Testis (tissue), 2 donors: ENCODE results near the gene PPARG.

ENCODE experiments used
- POLR2A ChIP-seq: fragments of 450-650 bp; IDR thresholded peaks from one replicate; pipeline ENCODE4 v1.6.1; 2017; ENCODE audit warnings: antibody characterized with exemption, mild to moderate bottlenecking, moderate library complexity
- TF ChIP-seq, protein P1 (sequence below), 3 experiments: fragments of 450-650 bp in 2 of 3; fragments of 200-600 bp in 1 of 3; sonication (generic) in 1 of 3; IDR thresholded peaks; one replicate each; pipeline ENCODE4 v1.5.1; 2016 to 2019; ENCODE audit warnings: antibody characterized with exemption in 3 of 3, mild to moderate bottlenecking in 2 of 3, moderate library complexity in 1 of 3

DNA sequence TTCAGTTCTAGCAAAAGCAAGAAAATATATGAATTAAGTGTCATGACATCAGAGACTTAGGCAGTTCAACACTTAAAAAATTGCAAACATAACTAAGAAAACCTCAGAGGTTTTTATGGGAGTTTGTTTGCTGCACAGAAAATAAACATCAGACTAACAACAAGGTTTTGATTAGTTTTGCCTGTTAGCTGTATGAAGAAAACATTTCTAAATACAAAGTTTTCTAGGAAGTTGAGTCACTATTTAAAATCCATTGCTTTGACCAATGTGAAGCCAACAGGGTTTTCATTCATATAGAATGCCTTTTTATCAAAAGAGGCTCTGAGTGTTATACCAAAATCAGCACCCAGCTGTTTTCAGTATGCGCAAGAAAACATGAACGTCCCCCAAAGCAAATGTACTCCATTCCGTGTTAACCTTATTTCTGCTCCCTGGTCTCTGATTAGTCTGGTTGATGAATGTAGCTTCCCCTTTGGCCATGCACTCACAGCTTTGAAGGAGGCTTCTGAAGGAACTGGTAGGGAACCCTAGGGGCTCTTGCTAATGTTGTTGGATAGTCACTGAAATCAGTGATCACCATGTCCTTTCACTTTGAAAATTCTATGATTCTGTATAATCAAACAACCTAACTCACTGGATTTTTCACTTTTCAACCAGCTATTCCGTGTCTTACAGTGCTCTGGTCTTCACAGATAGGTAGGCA lies 105.8 kb downstream of the PPARG start:
- TF ChIP-seq, protein P1, sequence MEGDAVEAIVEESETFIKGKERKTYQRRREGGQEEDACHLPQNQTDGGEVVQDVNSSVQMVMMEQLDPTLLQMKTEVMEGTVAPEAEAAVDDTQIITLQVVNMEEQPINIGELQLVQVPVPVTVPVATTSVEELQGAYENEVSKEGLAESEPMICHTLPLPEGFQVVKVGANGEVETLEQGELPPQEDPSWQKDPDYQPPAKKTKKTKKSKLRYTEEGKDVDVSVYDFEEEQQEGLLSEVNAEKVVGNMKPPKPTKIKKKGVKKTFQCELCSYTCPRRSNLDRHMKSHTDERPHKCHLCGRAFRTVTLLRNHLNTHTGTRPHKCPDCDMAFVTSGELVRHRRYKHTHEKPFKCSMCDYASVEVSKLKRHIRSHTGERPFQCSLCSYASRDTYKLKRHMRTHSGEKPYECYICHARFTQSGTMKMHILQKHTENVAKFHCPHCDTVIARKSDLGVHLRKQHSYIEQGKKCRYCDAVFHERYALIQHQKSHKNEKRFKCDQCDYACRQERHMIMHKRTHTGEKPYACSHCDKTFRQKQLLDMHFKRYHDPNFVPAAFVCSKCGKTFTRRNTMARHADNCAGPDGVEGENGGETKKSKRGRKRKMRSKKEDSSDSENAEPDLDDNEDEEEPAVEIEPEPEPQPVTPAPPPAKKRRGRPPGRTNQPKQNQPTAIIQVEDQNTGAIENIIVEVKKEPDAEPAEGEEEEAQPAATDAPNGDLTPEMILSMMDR (IDR thresholded peaks at IDR 0.05) = no peak
- no peak for TF ChIP-seq POLR2A
